ENCODE results near the gene MRPL28.

GRCh38 chr16:411576-412265 lies 41.4 kb upstream of the MRPL28 start:
- TF ChIP-seq CTCF (IDR thresholded peaks at IDR 0.05; ENCODE audit: low read depth, low read length, missing input control) = no peak
- TF ChIP-seq ZBTB33 (IDR thresholded peaks at IDR 0.05) = no peak
- no peak for TF ChIP-seq RXRA (IDR thresholded peaks at IDR 0.05)
- TF ChIP-seq REST (IDR thresholded peaks at IDR 0.05) = no peak
- TF ChIP-seq JUND (IDR thresholded peaks at IDR 0.05) = no peak
- TF ChIP-seq RAD21 (IDR thresholded peaks at IDR 0.05) = no peak
- no peak for TF ChIP-seq MAX (IDR thresholded peaks at IDR 0.05)
- TF ChIP-seq TAF1 (conservative IDR thresholded peaks at IDR 0.05) = no peak
- no peak for TF ChIP-seq SP1 (IDR thresholded peaks at IDR 0.05)
- TF ChIP-seq ATF3 (IDR thresholded peaks at IDR 0.05) = no peak
- no peak for TF ChIP-seq NR2F2 (IDR thresholded peaks at IDR 0.05)
- TF ChIP-seq GABPA (IDR thresholded peaks at IDR 0.05 in 1 of 2, conservative IDR thresholded peaks at IDR 0.05 in 1 of 2) = no peak
- no peak for TF ChIP-seq FOXA2 (IDR thresholded peaks at IDR 0.05)

Data from liver (tissue), 3 donors.